COR-L47 (cell line): Measurements from ENCODE around the gene RALB.

Experiments
- DNase-seq: peaks from one replicate; lab custom pipeline; 2025; lab: John Stamatoyannopoulos, UW

RALB gene, protein sequence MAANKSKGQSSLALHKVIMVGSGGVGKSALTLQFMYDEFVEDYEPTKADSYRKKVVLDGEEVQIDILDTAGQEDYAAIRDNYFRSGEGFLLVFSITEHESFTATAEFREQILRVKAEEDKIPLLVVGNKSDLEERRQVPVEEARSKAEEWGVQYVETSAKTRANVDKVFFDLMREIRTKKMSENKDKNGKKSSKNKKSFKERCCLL

GRCh38 chr2:120252225-120253020, at the start of gene RALB:
TSS of gene RALB (plus strand) at chr2:120252852. CDS start at chr2:120278665, 25,813 bp downstream.
- peak; percentile 98 for DNase-seq

DNA sequence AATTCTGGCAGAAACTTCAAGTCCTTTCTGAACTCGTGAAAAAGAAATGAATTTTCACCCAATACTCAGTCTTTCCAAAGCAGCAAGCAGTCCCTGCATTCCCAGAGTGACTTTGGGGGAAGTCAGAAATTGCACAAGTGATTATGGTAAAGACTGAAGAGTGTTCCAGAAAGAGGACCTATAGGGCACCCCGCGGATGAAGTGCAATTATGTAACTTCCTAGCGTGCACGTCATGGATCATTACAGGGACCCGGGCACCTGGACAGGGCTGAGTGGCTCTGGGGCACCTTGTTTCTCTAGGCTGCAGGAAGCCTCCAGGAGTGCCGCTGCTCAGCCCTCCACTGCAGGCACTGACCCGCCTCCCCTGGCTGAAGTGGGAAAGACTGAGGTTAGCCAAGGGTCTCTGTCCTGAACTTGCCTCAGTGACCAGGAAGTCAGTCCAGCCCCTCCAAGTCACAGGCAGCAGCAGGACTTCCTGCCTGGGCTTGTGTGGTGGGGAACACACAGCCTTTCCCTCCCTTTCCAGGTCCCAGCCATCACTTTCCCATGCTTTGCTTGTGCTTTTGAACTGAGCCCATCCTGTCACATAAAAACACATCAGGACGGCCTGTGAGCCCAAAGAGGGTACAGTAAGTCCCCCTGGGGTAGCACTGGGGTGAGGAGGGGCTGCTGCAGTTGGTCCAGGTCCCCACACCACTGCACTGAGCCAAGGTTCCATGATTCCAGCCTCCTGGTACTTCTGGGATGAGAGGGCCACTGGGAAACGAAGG, 49.2 kb upstream of the RALB start:
- DNase-seq: no peak

- no peak for DNase-seq
These were observed 48.6 kb upstream of the RALB start for GRCh38 chr2:120204022-120204405.

DNA sequence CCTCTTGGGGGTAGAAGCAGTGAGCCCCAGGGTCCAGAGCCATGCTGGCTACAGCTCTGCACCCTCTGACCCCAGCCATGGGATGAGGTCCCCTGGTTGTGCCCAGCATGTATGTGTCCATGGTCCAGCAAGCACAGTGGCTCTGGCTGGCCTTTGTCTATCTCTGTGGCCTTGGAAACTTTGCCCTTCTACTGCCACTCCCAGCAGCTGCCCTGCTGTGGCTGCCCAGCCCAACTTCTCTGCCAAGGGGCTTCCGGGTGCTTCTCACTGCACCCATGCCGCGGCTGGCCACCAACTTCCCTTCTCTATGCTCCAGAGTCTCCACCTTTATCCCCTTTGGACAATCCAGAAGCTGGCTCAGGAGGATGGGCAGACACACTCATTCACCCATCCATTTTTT, 48.2 kb upstream of the RALB start:
- DNase-seq: no peak

- no peak for DNase-seq
These were observed 47.5 kb upstream of the RALB start for GRCh38 chr2:120204945-120205670.

DNA sequence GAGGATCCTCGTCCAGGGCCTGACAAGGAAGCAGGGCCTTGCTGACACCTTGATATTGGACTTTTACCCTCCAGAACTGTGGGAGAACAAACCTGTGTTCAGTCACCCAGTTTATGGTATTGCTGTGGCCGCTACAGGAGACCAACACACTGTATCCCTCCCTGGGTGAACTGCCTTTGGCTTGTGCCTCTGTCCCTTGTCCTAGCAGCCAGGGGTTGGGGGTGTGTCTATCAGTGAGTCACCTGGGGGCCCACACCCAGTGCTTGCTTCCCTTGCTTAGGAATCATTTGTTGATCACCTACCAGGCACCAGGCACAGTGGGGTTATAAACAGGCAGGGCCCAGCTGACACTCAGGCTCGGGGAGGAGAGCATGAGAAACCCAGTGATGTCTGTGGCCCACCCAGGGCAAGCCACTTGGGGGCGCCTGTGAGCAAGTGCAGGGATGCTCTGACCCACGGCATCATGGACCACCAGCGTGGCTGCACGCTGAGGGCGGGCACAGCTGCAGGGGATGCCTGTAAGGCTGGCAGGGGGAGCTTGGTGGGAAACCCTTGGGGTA, 46.5 kb upstream of the RALB start:
- DNase-seq: no peak

DNA sequence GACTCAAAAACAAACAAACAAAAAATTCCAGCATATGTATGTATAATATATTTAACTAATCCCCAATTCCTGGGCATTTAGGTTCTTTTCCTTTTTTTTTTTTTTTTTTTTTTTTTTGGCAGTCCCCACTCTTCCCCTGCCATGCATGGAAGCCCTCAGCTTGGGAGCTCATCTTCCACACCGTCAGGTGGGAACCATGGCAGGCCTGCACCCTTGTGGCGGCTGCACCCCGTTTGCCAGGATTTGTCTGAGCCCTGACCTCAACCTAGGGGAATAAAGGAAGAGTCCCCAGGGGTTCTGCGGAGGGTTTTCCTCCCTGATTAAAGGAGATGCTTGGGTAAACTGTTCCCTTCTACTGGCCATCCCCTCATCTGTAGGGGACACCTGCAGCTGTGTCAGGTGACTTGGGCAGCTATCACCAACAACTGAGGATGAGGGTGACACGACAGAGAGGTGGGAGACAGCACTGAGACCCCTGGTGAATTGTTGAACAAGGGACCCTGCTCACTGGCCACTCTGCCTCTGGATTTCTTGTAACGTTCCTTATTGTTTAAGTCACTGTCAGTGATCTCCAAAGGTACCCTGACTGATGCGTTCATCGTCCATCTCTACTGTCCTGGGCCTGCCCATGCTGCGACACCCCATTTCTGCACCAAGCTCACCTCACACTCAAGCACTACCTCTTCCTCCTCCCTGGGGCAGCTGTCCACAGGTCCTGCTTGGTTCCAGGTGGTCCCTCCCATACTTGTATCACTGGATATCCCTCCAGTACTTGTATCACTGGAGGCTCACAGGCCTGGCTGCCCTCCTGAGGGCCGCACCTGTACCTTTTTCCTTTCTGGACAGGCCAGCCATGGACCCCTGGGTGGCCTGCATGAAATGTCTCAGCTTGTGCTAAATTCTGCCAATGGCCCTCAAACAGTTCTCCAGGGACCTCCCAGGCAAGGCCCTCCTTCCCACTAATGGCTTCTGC, 44.0 kb upstream of the RALB start:
- no peak for DNase-seq

DNA sequence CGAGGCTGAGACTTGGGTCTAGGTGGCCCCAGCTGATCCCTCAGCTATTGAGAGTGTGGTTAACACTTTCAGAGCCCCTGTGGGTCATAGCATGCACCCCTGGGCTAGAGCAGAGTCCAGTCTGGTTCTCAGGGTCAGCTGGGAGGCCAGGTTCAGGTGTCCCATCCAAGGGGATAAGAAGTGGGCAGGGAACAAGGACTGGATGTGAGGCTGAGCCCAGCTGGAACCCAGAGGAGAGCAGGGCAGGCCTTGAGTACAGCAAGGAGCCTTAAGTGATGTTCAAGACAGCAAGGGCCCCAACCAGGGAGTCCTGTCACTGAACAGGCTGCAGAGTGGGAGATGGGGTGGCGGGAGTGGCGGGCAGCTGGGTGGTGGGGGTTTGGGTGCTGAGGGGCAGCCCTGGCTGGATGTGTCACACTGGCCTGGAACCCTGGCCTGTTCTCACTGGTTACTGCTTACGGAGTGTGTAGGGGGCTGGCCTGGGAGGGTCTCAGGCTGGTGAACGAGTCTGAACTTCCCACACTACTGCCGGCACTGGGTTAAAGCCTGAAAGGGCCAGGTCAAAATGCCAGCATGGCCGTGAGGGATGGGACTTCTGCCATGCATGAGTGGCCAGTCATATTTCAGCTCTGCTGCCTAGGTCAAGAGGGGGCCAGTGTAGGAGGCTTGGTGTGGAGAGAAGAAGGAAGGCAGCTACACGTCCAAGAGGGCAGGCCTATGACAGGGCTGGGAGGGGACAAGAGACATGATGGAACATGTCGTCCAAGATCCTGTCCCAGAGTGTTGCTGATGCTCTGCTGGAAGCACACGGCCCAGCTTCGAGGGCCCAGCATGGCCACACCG, 43.0 kb upstream of the RALB start:
- no peak for DNase-seq

- no peak for DNase-seq
These were observed 42.4 kb upstream of the RALB start for GRCh38 chr2:120210270-120210693.

DNA sequence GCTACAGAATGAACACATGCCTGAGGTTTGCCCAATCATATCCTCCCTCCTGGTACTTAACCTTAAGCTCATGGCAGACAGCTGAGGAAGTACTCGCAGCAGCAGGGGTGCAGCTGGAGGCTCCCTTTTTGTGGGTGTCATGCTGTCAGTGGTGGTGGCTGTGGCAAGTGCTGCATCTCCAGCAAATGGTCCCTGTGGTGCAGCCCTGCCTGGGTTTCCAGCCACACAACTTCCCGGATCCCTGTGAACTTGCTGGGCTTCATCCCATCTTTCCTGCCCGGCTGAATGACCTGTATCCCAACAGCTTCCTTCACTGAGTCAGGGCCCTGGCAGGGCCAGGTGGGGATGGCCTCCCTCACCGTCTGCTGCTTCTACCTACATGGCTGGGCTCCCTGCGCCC, 34.5 kb upstream of the RALB start:
- DNase-seq: no peak

GRCh38 chr2:120219291-120219690, 33.4 kb upstream of the RALB start:
- no peak for DNase-seq

DNA sequence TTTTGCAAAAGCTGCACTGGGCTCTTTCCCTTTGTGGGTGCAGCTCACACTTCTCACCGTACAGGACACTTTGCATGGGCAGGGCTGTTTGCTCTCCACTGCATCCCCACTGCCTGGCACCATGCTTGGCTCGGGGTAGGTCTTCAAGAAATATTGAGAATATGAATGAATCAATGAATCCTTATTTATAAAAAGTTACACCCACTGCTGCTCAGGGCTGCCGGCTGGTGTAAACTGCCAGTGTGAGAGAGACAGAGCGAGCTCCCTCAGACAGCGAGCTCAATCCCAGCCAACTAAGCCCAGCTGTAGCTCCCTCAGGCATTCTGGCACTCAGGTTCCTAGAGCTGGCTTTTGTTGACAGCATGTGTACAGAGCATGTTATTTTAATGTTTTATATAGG, 32.9 kb upstream of the RALB start:
- DNase-seq: no peak

DNA sequence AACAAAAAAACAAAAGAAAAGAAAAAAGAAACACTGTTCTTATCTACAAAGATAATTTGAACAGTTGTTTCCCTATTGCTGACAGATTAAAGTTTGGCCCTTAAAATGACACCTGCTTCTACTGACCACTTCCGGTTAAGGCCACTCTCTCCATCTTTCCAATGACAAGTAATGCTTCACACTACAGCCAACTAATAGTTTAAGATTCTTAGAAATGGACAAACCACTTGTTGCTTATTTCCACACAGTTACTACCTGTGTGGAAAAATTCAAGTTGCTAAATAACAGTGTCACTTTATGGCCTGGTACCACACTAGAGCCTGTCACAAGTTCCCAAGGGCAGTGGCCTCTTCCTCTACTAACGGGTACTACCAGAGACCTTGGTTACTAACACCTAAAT, 31.9 kb upstream of the RALB start:
- DNase-seq: no peak

GRCh38 chr2:120221616-120222015, 31.0 kb upstream of the RALB start:
- no peak for DNase-seq

- no peak for DNase-seq
These were observed 30.2 kb upstream of the RALB start for GRCh38 chr2:120222186-120223033.

GRCh38 chr2:120223034-120223912, 29.4 kb upstream of the RALB start, which contains the start of gene TMEM185B:
TSS of gene TMEM185B (minus strand) at chr2:120223400. CDS start at chr2:120222976, 424 bp downstream.
- DNase-seq: peak; percentile 86

DNA sequence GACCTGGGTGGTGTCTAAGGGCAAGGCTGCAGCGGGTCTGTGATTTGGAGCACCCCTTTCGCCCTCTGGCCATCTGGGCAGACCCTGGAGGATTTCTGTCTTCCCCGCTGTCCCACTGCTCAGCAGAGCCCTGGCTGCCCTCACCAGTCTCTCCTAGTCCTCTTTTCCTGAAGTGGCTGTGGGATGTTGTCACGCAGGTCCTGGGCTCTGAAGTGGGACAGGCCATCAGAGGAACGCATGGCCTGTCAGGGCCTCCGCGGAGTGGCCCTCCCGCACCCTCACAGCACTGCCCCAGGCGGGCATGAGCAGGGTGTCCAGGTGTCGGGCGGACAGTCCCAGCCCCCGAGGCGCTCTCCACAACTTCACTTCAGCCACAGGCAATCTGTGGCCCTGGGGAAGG, 28.4 kb upstream of the RALB start:
- no peak for DNase-seq
